Measurements from ENCODE around the gene ROR2. TPM values are rescaled to one million over a fixed set of nuclear protein-coding genes. Genes with fewer than 3 reads are reported as not detected.

The ROR2 gene
- total and polyA plus RNA-seq, 2 of the 8 experiments (the other 6 are each of a cell fraction or from before 2014, with no cell fraction given): 2.7 to 4.3 TPM

- H3K27ac ChIP-seq (ENCODE audit: low read depth, low read length): no peak overlapping the region
- H2BK15ac ChIP-seq (ENCODE audit: low read length): no peak overlapping the region
- no peak overlapping the region for H4K5ac ChIP-seq (ENCODE audit: insufficient read length, low read depth, low read length)
- no peaks in the 10 kb centered on the region for H3K27me3 ChIP-seq (replicated peaks in 1 of 4; ENCODE audit: control insufficient read depth in 3 of 4, extremely low read depth in 1 of 4, insufficient read depth in 3 of 4, low read length in 3 of 4)
- H3K79me1 ChIP-seq (ENCODE audit: low read depth, low read length): no peaks in the 10 kb centered on the region
- no peak overlapping the region for H3K4me2 ChIP-seq (ENCODE audit: insufficient read depth in 1 of 2, low read depth in 2 of 2, low read length in 2 of 2)
- no peak overlapping the region for H2AFZ ChIP-seq (ENCODE audit: low read length)
- no peak overlapping the region for H3K4me3 ChIP-seq (ENCODE audit: extremely low read depth in 1 of 4, insufficient read depth in 2 of 4, low read depth in 3 of 4, low read length in 4 of 4)
- no peak for DNase-seq (ENCODE audit: low read depth in 1 of 2, low spot score in 2 of 2)
- no peak overlapping the region for H3K23ac ChIP-seq (ENCODE audit: insufficient read length)
- H2BK20ac ChIP-seq (ENCODE audit: low read length): no peak overlapping the region
- no peak overlapping the region for H3K14ac ChIP-seq (ENCODE audit: insufficient read length)
- H3K79me2 ChIP-seq (ENCODE audit: control insufficient read depth in 1 of 2, insufficient read depth in 2 of 2, low read length in 2 of 2): no peaks in the 10 kb centered on the region
- no peak overlapping the region for H3K9ac ChIP-seq (replicated peaks in 1 of 4; ENCODE audit: extremely low read depth in 1 of 4, low read depth in 3 of 4, low read length in 3 of 4)
- TF ChIP-seq CEBPB (IDR thresholded peaks at IDR 0.05; ENCODE audit: low read depth, low read length): no peak
- no peak for TF ChIP-seq CREB1 (IDR thresholded peaks at IDR 0.05)
- no peak for TF ChIP-seq MAX (IDR thresholded peaks at IDR 0.05)
- TF ChIP-seq SIN3A (conservative IDR thresholded peaks at IDR 0.05 in 1 of 2, IDR thresholded peaks at IDR 0.05 in 1 of 2; ENCODE audit: low read depth in 1 of 2, low read length in 2 of 2): no peak
- no peak for TF ChIP-seq SP2 (IDR thresholded peaks at IDR 0.05; ENCODE audit: low read length)
- TF ChIP-seq EP300 (IDR thresholded peaks at IDR 0.05; ENCODE audit: borderline replicate concordance in 1 of 2, low read depth in 2 of 2, low read length in 2 of 2): no peak
- no peak for TF ChIP-seq TCF12 (IDR thresholded peaks at IDR 0.05; ENCODE audit: low read depth, low read length)
- H4K91ac ChIP-seq (replicated peaks; ENCODE audit: insufficient read length, low read length): no peak overlapping the region
- no peaks in the 10 kb centered on the region for H3K36me3 ChIP-seq (ENCODE audit: control insufficient read depth in 2 of 4, insufficient read depth in 4 of 4, low read length in 3 of 4)
- 0 out of 2 replicates have a peak overlapping the region, but pooled peaks have one; percentile 24 for H2AK5ac ChIP-seq (ENCODE audit: low read depth, low read length)
- no peaks in the 10 kb centered on the region for H4K20me1 ChIP-seq (replicated peaks in 1 of 2; ENCODE audit: control insufficient read depth in 1 of 2, insufficient read depth in 2 of 2, low read length in 2 of 2)
- no peak overlapping the region; the same call in 1 of the 2 replicates for H4K8ac ChIP-seq (ENCODE audit: extremely low read depth, insufficient read depth, low read length)
- H3K4ac ChIP-seq (replicated peaks; ENCODE audit: insufficient read length, low read depth, low read length): no peak overlapping the region
- H3K18ac ChIP-seq (ENCODE audit: extremely low read depth, low read length): no peak overlapping the region
- no peaks in the 10 kb centered on the region for H3K23me2 ChIP-seq (ENCODE audit: low read depth, low read length)
- no peaks in the 10 kb centered on the region for H3K9me3 ChIP-seq (ENCODE audit: insufficient read depth in 2 of 2, low read depth in 1 of 2, low read length in 1 of 2)
- no peak overlapping the region for H3K56ac ChIP-seq (replicated peaks; ENCODE audit: insufficient read length, low read depth, low read length)
- POLR2A ChIA-PET (ENCODE audit: partially characterized antibody): interaction anchor here (0.9 kb wide), 1 partner anchor 10 kb away, joined by 3 read pairs; no protein-coding TSS in a partner anchor
- no peak for FAIRE-seq
- CTCF ChIA-PET (ENCODE audit: partially characterized antibody): interaction anchor here (1.0 to 1.5 kb wide), 4 partner anchors 10 to 67 kb away, joined by 3 to 5 read pairs (median 3); no protein-coding TSS in a partner anchor
- peaks cover 0 to 9% (median 6%) of the 10 kb centered on the region in 4 experiments; a peak in 5 of 7 replicates for H3K4me1 ChIP-seq (replicated peaks in 1 of 4; ENCODE audit: control insufficient read depth in 3 of 4, insufficient read depth in 4 of 4, low read length in 3 of 4)
- H2BK5ac ChIP-seq (ENCODE audit: low read depth, low read length): no peak overlapping the region
- no peak overlapping the region for H2BK120ac ChIP-seq (replicated peaks; ENCODE audit: low read depth, low read length)
- H2BK12ac ChIP-seq (ENCODE audit: low read depth, low read length): no peak overlapping the region
- 88% methylated on average over 11 of the region's 13 CpGs; no CpG with 5 or more reads in 1 of the 2 experiments for WGBS, 2 experiments (ENCODE audit: extremely low coverage in 1 of 2, insufficient coverage in 1 of 2, insufficient read length in 1 of 2, insufficient replicate concordance in 2 of 2, low coverage in 1 of 2, low lambda C conversion rate in 2 of 2, missing lambda C conversion rate in 1 of 2)
These were observed 102.4 kb downstream of the ROR2 start for GRCh38 chr9:91847581-91848091.

Measured in H1 (cell line).